Trophoblast cell (in vitro differentiated cells and primary cell): ENCODE measurements around the gene DHX34.
A peak's percentile ranks its signal among the peaks of the same experiment; 100 is the strongest.

ENCODE experiments used
- DNase-seq, 2 donors: peaks; one replicate each; pipeline ENCODE4 v3.0.0-alpha.2; 2016
- H2AFZ ChIP-seq: 2 replicates; pipeline ENCODE4 v1.6.1; 2013; ENCODE audit warnings: low read length, moderate library complexity, mild to moderate bottlenecking; ENCODE audit not compliant: insufficient read depth, poor library complexity
- H2AK5ac ChIP-seq: 2 replicates; pipeline ENCODE4 v1.6.1; 2013; ENCODE audit warnings: mild to moderate bottlenecking, low read length
- H2BK120ac ChIP-seq: 2 replicates; pipeline ENCODE4 v1.6.1; 2013; ENCODE audit warnings: low read length, mild to moderate bottlenecking, moderate library complexity; ENCODE audit not compliant: insufficient read depth, poor library complexity
- H2BK12ac ChIP-seq: 2 replicates; pipeline ENCODE4 v1.6.1; 2013; ENCODE audit warnings: mild to moderate bottlenecking, low read length, moderate library complexity
- H2BK5ac ChIP-seq: 2 replicates; pipeline ENCODE4 v1.6.1; 2013; ENCODE audit warnings: low read length, low read depth, moderate library complexity, mild to moderate bottlenecking; ENCODE audit not compliant: poor library complexity
- H3K14ac ChIP-seq: 2 replicates; pipeline ENCODE4 v1.6.1; 2013; ENCODE audit warnings: mild to moderate bottlenecking, low read length
- H3K18ac ChIP-seq: 2 replicates; pipeline ENCODE4 v1.6.1; 2013; ENCODE audit warnings: mild to moderate bottlenecking, low read length
- H3K23ac ChIP-seq: 2 replicates; pipeline ENCODE4 v1.6.1; 2013; ENCODE audit warnings: low read length
- H3K27ac ChIP-seq: 2 replicates; pipeline ENCODE4 v1.5.1; 2013; ENCODE audit warnings: low read depth, mild to moderate bottlenecking, inconsistent platforms, low read length, moderate library complexity
- H3K27me3 ChIP-seq: 2 replicates; pipeline ENCODE4 v1.6.1; 2013; ENCODE audit warnings: inconsistent platforms, mild to moderate bottlenecking, low read length, moderate library complexity; ENCODE audit not compliant: insufficient read depth
- H3K36me3 ChIP-seq, 2 experiments: 1 replicate in 1 of 2; 2 replicates in 1 of 2; pipeline ENCODE4 v1.6.1; 2013; ENCODE audit warnings: low read length in 2 of 2, mild to moderate bottlenecking in 2 of 2, moderate library complexity in 1 of 2; ENCODE audit not compliant: insufficient read depth in 2 of 2, control insufficient read depth in 1 of 2
- H3K4ac ChIP-seq: 2 replicates; pipeline ENCODE4 v1.6.1; 2013; ENCODE audit warnings: low read depth, mild to moderate bottlenecking, low read length, moderate library complexity
- H3K4me1 ChIP-seq, 2 experiments: 1 replicate in 1 of 2; 2 replicates in 1 of 2; pipeline ENCODE4 v1.6.1; 2013; ENCODE audit warnings: low read length in 2 of 2, mild to moderate bottlenecking in 2 of 2, moderate library complexity in 1 of 2; ENCODE audit not compliant: insufficient read depth in 2 of 2, control insufficient read depth in 1 of 2
- H3K4me2 ChIP-seq: 2 replicates; pipeline ENCODE4 v1.6.1; 2013; ENCODE audit warnings: inconsistent platforms, mild to moderate bottlenecking, low read length, moderate library complexity
- H3K4me3 ChIP-seq: 2 replicates; pipeline ENCODE4 v1.5.1; 2013; ENCODE audit warnings: mild to moderate bottlenecking, low read depth, low read length, inconsistent platforms
- H3K79me1 ChIP-seq: one replicate; pipeline ENCODE4 v1.6.1; 2013; ENCODE audit warnings: low read length
- H3K79me2 ChIP-seq: 2 replicates; pipeline ENCODE4 v1.6.1; 2013; ENCODE audit warnings: low read length, mild to moderate bottlenecking; ENCODE audit not compliant: control insufficient read depth, insufficient read depth, poor library complexity
- H3K9ac ChIP-seq: 2 replicates; pipeline ENCODE4 v1.6.1; 2013; ENCODE audit warnings: mild to moderate bottlenecking, low read length
- H3K9me3 ChIP-seq: 2 replicates; pipeline ENCODE4 v1.6.1; 2013; ENCODE audit warnings: low read depth, mild to moderate bottlenecking, control low read depth, inconsistent platforms, low read length; ENCODE audit not compliant: insufficient read depth
- H4K12ac ChIP-seq: 2 replicates; pipeline ENCODE4 v1.6.1; 2013; ENCODE audit warnings: low read depth, mild to moderate bottlenecking, low read length, moderate library complexity
- H4K8ac ChIP-seq: 2 replicates; pipeline ENCODE4 v1.6.1; 2013; ENCODE audit warnings: low read depth, mild to moderate bottlenecking, low read length, moderate library complexity
- H4K91ac ChIP-seq: one replicate; pipeline ENCODE4 v1.6.1; 2013; ENCODE audit warnings: low read depth, mild to moderate bottlenecking, low read length, moderate library complexity
- WGBS: extraction: QIAGEN DNeasy Blood & Tissue Kit; methylation state at CpG from one replicate; pipeline ENCODE4 v1.1.7; 2013; ENCODE audit warnings: missing lambda C conversion rate; ENCODE audit not compliant: insufficient read length, insufficient coverage; ENCODE audit errors: extremely low coverage; 5-methylcytosine and 5-hydroxymethylcytosine counted together

The DHX34 gene

DNA sequence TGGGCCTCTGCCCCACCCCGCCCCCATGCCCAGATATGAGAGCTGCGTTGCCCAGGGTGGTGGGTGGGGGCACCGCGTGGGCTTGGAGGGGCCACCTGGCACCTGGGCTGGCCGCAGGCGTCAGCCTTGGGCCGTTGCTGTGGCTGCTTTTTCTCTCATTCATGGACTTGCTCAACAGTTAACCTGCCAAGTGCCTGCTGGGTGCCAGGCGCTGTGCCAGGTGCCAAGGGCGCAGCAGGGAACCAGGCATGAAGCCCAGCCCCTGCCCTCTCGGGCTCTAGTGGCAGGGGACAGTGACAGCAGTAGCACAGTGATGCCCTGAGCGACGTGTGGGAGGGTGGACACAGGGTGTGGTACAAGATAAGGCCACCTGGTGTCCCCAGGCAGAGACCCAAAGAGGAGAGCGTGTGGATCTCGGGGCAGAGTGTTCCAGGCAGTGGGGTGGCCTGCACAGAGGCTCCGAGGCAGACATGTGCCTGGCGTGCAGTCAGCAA, 28.1 kb downstream of the DHX34 start:
- H3K9me3 ChIP-seq = peaks cover 7% of the 10 kb centered on the region
- H3K36me3 ChIP-seq = peaks cover 93 to 94% of the 10 kb centered on the region in 2 experiments
- no peak overlapping the region for H3K23ac ChIP-seq
- H3K4me3 ChIP-seq = no peak overlapping the region
- no peak overlapping the region for H2BK120ac ChIP-seq
- no peaks in the 10 kb centered on the region for H3K27me3 ChIP-seq
- no peaks in the 10 kb centered on the region for H3K4me1 ChIP-seq
- H3K9ac ChIP-seq = no peak overlapping the region
- no peak overlapping the region for H3K27ac ChIP-seq
- no peaks in the 10 kb centered on the region for H3K79me2 ChIP-seq
- no peak overlapping the region for H4K12ac ChIP-seq
- H4K91ac ChIP-seq = no peak overlapping the region
- H2AK5ac ChIP-seq = no peak overlapping the region
- H2BK12ac ChIP-seq = no peak overlapping the region
- no peak overlapping the region for H3K4me2 ChIP-seq
- WGBS = no CpG with 5 or more reads among the region's 16 CpGs
- no peaks in the 10 kb centered on the region for H3K79me1 ChIP-seq
- no peak overlapping the region for H2BK5ac ChIP-seq
- H2AFZ ChIP-seq = no peak overlapping the region
- DNase-seq = no peak
- no peak overlapping the region for H3K18ac ChIP-seq
- H3K14ac ChIP-seq = no peak overlapping the region
- no peak overlapping the region for H3K4ac ChIP-seq
- no peak overlapping the region for H4K8ac ChIP-seq

DNA sequence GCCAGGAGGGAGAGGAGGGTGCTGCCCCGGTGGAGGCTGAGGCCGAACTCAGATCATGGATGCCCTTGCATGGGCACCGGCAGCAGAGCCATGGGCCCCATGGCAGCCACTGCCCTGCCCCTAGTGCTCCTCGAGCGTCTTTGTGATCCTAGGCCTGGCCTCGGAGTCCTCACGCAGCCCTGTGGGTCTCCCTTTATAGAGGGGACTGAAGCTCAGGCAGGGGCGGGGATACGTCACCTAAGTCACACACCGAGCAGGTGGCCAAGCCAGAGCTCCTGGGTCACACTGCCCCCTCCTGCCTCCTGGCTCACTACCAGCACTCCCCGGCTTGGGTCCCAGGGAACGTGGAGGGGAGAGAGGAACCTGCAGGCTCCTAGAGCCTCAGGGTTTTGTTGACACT, 28.7 kb downstream of the DHX34 start:
- H4K8ac ChIP-seq = no peak overlapping the region
- H3K79me2 ChIP-seq = no peaks in the 10 kb centered on the region
- H2AFZ ChIP-seq = no peak overlapping the region
- H3K4me2 ChIP-seq = no peak overlapping the region
- H3K18ac ChIP-seq = no peak overlapping the region
- no peaks in the 10 kb centered on the region for H3K27me3 ChIP-seq
- no peak for DNase-seq
- H4K12ac ChIP-seq = no peak overlapping the region
- no peaks in the 10 kb centered on the region for H3K79me1 ChIP-seq
- H3K9ac ChIP-seq = no peak overlapping the region
- peaks cover 7% of the 10 kb centered on the region for H3K9me3 ChIP-seq
- H3K14ac ChIP-seq = no peak overlapping the region
- H2BK12ac ChIP-seq = no peak overlapping the region
- H2BK5ac ChIP-seq = no peak overlapping the region
- H3K4me3 ChIP-seq = no peak overlapping the region
- H3K4me1 ChIP-seq = no peaks in the 10 kb centered on the region
- H3K36me3 ChIP-seq = peaks cover 90% of the 10 kb centered on the region in 2 experiments
- WGBS = no CpG with 5 or more reads among the region's 12 CpGs
- no peak overlapping the region for H2AK5ac ChIP-seq
- H3K23ac ChIP-seq = no peak overlapping the region
- H4K91ac ChIP-seq = no peak overlapping the region
- H3K4ac ChIP-seq = no peak overlapping the region
- H3K27ac ChIP-seq = no peak overlapping the region
- H2BK120ac ChIP-seq = no peak overlapping the region

DNA sequence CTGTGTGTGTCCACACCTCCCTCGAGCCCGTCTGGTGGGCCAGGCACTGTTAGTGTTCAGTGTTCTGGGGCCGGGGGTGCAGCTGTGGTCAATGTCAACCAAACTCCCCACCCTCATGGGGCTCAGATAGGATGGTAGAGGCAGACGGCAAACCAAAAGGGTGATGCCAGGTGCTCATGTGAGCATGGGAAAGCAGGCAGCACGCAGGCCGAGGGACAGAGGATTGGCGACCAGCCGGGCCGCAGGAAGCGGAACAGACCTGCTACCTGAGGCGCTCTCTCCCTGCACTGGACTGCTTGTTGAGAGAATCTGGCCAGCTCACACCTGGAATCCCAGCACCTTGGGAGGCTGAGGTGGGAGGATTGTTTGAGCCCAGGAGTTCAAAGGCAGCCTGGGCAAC, 29.1 kb downstream of the DHX34 start:
- H3K79me2 ChIP-seq = no peaks in the 10 kb centered on the region
- no peak overlapping the region for H4K91ac ChIP-seq
- H3K27ac ChIP-seq = no peak overlapping the region
- no peaks in the 10 kb centered on the region for H3K27me3 ChIP-seq
- H3K4me3 ChIP-seq = no peak overlapping the region
- no peak overlapping the region for H2AFZ ChIP-seq
- H3K36me3 ChIP-seq = peaks cover 86% of the 10 kb centered on the region in 2 experiments
- H3K9me3 ChIP-seq = peaks cover 7% of the 10 kb centered on the region
- H3K23ac ChIP-seq = no peak overlapping the region
- H4K8ac ChIP-seq = no peak overlapping the region
- H3K4me1 ChIP-seq = no peaks in the 10 kb centered on the region
- H3K79me1 ChIP-seq = no peaks in the 10 kb centered on the region
- no peak overlapping the region for H2AK5ac ChIP-seq
- no peak overlapping the region for H4K12ac ChIP-seq
- no peak for DNase-seq
- H3K18ac ChIP-seq = no peak overlapping the region
- no CpG with 5 or more reads among the region's 11 CpGs for WGBS
- H3K14ac ChIP-seq = no peak overlapping the region
- no peak overlapping the region for H3K4me2 ChIP-seq
- no peak overlapping the region for H3K9ac ChIP-seq
- no peak overlapping the region for H2BK5ac ChIP-seq
- no peak overlapping the region for H3K4ac ChIP-seq
- no peak overlapping the region for H2BK12ac ChIP-seq
- H2BK120ac ChIP-seq = no peak overlapping the region

DNA sequence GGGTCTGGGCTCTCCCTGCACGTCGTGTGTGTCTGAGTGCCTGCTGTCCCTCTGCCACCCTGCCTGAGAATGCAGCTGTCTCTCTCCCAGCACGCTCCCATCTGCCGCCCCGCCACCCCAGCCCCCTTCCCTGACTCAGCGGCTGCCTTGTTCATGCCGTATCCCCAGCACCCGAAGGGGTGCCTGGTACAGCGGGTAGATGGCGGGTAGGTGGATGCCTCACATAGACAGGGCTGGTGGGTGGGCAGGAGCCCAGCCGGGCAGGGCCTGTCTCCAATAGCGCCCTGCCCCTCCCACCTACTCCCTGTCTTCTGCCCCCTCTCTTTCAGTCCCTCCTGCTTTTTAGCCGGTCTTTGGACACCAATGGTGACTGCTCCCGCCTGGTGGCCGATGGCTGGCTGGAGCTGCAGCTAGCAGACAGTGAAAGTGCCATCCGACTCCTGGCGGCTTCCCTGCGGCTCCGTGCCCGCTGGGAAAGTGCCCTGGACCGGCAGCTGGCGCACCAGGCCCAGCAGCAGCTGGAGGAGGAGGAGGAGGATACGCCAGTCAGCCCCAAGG, 30.3 kb downstream of the DHX34 start:
- H4K91ac ChIP-seq = no peak overlapping the region
- no peak overlapping the region for H2BK120ac ChIP-seq
- peaks cover 7% of the 10 kb centered on the region for H3K9me3 ChIP-seq
- no peaks in the 10 kb centered on the region for H3K79me1 ChIP-seq
- H4K12ac ChIP-seq = no peak overlapping the region
- H3K79me2 ChIP-seq = no peaks in the 10 kb centered on the region
- no peak overlapping the region for H3K18ac ChIP-seq
- H3K23ac ChIP-seq = no peak overlapping the region
- no CpG with 5 or more reads among the region's 23 CpGs for WGBS
- no peak overlapping the region for H3K4me2 ChIP-seq
- H3K4ac ChIP-seq = no peak overlapping the region
- H3K36me3 ChIP-seq = peaks cover 75 to 76% of the 10 kb centered on the region in 2 experiments
- no peak overlapping the region for H4K8ac ChIP-seq
- peak overlapping the region; percentile 25 for H3K4me3 ChIP-seq
- no peak overlapping the region for H2AFZ ChIP-seq
- no peak overlapping the region for H2BK12ac ChIP-seq
- H2AK5ac ChIP-seq = no peak overlapping the region
- H3K27ac ChIP-seq = no peak overlapping the region
- no peaks in the 10 kb centered on the region for H3K4me1 ChIP-seq
- no peaks in the 10 kb centered on the region for H3K27me3 ChIP-seq
- H3K9ac ChIP-seq = no peak overlapping the region
- no peak overlapping the region for H3K14ac ChIP-seq
- no peak for DNase-seq
- no peak overlapping the region for H2BK5ac ChIP-seq
